NT2/D1 (cell line): ENCODE results near the gene TIMM50.

Experiments
- YY1 ChIP-seq: IDR thresholded peaks from 2 replicates; pipeline ENCODE4 v1.6.1; 2011; ENCODE audit not compliant: insufficient read length, insufficient read depth
- ZNF274 ChIP-seq: IDR thresholded peaks from 2 replicates; pipeline ENCODE4 v1.6.1; 2011; ENCODE audit warnings: mild to moderate bottlenecking, low read depth, low read length

- no peak for TF ChIP-seq YY1
- TF ChIP-seq ZNF274 = no peak
Measured at GRCh38 chr19:39507715-39508364, 27.2 kb downstream of the TIMM50 start.
